HG03439 (cell line): ENCODE data around the gene WDR48.
"Not testable (repeated sequence)": the region's sequence is repeated elsewhere in the genome, so short reads cannot be mapped to it uniquely, and the experiment has no call there.

Source experiments
- ATAC-seq: cut with Tn5 transposase; IDR thresholded peaks from one replicate; pipeline ENCODE4 v1.9.1; 2021; ENCODE audit warnings: mild to moderate bottlenecking, moderate library complexity; ENCODE audit not compliant: unreplicated experiment

Gene WDR48

DNA sequence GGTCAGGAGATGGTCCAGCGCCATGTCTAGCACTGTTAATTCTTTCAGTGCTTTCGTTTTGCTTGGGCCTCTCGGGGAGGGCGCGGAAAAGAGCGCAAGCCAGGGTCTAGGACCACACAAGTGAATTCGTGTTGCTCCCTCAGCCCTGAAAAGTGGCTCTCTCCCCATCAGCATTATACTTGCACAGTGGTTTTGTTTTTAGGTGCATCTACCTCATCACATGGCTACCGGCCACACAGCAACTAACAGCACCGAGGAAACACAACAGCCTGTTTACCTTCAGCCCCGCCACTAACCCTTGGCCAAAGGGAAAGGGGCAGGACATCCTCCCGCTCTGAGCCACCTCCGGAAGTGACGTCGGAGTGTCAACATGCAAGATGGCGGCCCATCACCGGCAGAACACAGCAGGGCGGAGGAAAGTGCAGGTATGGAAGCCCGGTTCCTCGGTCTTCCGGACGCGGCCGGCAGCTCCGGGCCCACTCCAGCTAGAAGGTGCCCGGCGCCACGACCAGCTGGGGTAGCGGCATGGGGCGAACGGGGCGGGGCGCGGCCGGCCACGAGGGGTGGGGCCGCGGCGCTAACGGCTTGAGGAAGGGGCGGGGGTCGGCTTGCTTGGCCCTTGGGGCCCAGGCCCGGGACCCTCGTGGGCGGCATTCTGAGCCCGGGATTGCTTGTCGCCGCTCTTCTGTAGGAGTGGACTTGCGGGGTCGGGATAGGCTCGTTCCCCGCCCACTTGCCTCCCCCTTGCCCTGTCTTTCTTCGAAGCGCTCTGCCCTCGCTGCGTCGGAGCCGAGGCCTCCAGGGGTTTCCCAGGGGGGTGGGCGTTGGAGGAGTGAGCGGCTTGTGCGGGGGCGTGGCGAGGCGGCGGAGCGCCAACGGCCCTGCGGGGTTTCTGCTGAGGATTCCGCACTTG, at the start of gene WDR48, which contains the start of gene SCN11A:
Gene WDR48 (plus strand): TSS at position 368 of the 913 bp plus-strand sequence. CDS start 10 bp downstream, at position 378.
Gene SCN11A (minus strand): TSS at position 296 of the 913 bp plus-strand sequence. CDS start 101,582 bp downstream, outside the sequence.
- peak; percentile 98 for ATAC-seq

DNA sequence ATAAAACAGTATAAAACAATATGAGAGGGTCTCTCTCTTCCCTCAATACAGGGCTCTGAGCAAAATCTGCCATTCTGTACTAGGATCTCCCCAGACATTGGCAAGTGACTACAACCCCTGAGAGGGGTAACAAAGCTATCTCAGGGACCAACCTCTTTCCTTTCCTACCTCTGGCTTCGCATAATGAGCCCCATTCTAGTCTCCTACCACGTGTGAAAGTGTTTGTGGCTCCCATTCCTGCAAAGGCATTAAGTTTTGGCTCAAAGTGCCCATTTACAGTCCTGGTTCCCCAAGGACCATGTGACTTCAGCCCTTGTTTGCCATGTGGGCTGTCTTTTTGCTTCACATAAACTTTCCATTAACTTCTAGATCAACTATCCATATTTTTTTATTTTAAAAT, 46.5 kb upstream of the WDR48 start:
- ATAC-seq, result no peak

DNA sequence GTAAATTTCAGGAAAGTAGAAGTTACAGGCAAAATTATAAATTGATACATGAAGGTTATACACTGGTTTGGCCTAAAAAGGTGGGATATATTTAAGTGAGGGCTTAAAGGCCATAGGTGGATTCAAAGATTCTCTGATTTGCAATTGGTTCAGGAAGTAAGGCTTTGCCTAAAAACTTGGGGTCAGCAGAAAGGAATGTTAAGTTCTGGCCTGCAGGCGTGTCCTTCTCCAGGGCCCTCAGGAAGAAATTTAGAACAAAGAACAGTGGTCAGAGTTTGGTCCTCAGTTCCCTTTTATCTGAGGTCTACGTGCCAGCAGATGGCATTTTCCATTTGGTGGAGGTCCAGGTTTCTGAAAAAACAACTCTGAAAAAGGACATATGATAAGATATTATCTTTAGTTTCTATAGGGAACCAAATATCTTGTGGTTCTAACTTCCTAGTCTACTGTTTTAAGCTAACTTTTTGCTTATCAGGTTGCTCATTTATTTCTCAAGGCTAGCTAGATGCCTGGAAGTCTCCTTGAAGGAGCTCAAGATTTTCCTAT, 40.6 kb upstream of the WDR48 start:
- ATAC-seq, result no peak

DNA sequence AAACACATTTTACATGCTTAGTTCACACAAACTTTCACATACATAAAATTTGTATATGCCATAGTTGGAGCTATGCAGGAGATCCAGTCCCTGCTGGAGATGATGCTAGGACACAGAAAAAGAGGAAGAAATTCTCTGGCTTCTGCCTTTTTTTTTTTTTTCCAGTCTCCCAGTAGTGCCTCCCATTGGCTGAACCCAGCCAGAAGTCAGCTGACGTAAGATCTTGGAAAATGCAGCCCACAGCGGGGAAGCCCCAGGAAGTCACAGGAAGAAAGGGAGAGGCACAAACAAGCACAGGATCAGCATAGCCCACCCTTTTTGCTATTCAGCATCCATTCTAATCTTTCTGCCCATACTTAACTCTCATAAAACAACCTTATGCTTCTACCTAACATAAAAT, 38.5 kb upstream of the WDR48 start:
- ATAC-seq, result no peak

DNA sequence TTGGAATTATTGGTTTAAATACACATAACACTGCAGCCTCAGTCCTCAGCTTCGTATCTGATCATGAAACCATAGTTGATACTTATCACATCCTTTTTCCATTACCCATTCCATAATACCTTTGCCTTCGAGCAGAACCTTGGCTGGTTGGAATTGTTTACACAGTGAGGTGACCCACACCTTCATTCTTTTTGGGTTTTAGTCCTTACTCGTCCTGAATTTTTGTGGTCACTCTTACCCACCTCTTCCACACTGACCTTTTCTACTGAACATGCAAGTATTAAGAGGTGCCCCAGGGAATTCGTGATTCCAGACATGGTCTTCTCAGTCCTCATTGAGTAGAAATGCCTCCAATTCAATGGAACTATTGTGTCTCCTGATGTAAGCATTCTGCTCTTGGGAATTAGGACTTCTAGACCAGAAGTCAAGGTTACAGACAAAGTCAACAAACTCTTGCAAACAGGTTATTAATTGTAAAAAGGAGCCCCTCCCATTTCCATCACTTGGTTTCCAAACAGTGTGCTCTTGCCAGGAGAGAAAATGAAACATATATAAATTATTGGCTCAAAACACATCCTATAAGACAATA, 37.8 kb upstream of the WDR48 start:
- ATAC-seq, result no peak

DNA sequence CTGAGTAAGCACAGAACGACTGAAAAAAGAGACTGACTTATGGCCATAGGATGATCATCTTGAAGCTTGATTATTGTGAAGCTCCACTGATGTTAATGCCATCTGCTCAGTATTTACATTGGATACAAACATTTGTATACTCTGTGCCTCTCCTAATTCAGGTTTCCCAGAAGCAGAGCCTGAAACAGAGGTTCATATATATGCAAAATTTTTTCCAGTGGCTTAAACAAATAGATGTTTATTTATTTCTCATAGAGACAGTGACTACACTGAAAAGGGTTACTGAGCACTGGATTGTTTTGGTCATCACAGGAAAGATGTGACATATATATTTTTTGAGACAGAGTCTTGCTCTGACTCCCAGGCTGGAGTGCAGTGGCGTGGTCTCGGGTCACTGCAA, 36.4 kb upstream of the WDR48 start:
- ATAC-seq, result no peak

DNA sequence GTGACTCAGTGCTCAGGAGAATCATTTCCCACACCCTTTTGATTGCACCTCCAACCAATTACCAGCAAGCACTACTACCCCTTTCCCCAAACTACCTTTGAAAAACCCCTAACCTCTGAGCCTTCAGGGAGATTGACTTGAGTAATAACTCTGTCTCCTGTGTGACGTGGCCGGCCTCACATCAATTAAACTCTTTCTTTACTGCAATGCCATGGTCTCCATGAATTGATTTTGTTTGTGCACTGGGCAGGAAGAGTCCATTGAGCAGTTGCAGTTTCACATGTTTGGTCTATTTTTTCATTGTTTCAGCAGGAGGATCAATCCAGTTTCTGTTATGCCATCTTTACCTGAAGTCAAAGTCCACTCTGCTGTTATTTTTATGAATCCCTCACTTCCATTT, 32.5 kb upstream of the WDR48 start:
- no peak for ATAC-seq

DNA sequence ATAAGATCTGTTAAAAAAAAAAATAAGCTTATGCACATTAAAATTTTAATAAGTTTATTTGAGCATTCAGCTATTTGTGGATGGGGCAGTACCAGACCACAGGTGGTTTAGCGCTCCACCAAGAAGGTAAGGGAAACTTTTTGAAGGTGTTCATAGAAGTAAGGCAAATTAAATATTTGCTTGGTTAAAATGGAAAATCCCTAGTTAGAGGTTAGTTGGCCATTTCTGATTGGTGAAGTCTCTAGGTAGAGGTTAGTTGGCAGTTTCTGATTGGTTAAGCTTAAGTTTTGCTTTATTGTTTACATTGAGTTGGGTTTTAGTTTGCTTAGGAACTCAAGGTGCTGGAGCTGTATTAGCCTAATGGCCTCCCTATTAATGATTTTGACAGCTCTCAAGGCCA, 30.8 kb upstream of the WDR48 start:
- ATAC-seq, result no peak

DNA sequence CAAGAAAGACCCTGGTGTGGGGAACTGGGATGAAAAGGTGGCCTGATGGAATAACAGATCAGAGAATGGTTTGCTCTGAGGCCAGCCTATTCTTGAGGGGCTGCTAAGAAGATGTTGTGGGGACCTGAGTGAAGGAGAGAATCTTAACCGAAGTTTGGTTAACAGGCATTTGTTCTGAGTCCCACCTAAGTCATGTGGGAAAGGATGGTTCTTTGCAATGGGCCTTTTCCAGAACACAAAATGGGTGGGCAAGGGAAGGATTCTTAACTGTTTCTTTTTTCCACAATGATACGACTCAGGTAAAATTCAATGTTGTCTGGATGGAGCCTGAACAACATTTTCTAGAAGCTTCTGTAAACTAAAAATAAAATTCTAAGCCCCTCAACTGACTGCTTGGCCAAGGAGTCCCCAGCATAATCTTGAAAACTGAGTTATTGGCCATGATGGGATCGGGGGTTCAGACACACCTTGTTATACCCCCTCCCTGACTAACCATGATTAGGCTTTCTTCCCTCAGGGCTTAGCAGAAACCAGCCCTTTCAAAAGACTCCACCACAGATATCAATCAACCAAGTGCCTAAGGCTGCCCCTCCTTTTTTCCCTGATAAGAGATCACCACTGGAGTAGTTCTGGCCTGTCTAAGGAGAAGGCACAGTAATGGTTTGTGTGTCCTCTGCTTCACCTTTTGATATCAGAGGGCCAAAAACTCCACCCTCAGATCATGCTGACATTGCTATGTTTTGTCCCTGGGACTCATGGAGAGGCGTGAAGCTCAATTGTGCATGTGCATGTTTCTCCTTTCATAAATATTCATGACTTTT, 30.1 kb upstream of the WDR48 start:
- ATAC-seq, result no peak

DNA sequence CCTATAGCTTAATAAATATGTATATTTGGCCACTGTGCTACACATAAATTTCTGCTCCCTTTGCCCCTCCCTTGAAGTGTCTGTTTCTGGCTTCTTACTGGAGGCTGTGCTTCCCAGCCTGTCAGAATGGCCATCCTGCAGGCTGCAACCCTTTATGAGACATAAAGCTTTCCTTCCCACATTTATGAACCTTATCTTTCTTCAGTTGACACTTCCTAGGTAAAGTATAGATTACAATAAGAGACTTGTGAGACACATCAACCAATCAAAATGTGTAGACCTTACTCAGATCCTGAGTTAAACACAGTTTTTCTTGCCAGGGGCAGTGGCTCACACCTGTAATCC, 29.6 kb upstream of the WDR48 start:
- ATAC-seq, result no peak

DNA sequence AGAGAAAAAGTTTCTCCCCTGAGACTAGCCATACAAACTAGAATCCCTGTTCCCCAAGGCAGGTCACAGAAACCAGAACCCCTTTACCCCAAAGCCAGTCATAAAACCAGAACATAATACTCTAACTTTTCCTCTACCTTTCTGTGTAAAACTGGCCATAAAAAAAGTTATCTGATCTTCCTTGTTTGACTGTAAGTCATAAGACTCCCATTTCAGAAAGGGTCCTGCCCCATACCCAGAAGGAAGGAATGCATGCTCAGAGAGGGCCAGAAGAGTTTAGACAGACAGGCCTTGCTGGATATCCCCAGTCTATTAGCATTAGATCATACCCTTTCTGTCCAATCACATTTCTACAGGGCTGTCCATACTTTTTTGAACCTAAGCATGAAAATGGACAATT, 27.3 kb upstream of the WDR48 start:
- no peak for ATAC-seq

DNA sequence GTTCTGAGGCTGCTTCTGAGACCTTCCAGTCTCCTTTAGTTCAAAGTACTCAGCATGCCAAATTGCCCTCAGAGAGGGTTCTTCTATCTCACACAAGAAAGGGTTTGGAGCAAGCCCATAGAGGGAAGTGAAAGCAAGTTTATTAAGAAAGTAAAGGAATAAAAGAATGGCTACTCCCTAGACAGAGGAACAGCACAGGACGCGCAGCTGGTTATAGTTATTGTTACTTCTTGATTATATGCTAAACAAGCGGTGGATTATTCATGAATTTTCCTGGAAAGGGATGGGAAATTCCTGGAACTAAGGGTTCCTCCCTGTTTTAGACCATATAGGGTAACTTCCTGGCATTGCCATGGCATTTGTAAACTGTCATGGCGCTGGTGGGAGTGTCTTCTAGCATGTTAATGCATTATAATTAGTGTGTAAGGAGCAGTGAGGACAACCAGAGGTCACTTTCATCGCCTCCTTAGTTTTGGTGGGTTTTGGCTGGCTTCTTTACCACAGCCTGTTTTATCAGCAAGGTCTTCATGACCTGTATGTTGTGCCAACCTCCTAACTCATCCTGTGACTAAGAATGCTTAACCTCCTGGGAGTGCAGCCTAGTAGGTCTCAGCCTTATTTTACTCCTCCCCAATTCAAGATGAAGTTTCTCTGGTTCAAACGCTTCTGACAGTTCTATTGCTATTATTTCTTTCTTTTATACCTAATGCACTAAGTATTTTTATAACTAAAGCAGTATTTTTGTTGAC, 26.4 kb upstream of the WDR48 start:
- ATAC-seq, result no peak

DNA sequence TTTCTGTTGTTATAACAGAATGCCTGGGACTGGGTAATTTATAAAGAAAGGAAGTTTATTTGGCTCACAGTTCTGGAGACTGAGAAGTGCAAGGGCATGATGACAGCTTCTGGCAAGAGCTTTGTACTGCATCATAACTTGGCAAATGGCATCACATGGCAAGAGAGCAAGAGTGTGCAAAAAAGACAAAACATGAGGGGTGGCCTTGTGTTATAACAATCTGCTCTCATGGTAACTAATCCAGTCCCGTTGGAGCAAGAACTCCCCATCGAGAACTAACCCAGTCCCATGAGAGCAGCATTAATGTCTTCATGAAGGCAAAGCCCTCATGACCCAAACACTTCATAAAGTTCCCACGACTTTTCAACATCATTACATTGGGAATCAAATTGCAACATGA, 23.3 kb upstream of the WDR48 start:
- ATAC-seq, result no peak

DNA sequence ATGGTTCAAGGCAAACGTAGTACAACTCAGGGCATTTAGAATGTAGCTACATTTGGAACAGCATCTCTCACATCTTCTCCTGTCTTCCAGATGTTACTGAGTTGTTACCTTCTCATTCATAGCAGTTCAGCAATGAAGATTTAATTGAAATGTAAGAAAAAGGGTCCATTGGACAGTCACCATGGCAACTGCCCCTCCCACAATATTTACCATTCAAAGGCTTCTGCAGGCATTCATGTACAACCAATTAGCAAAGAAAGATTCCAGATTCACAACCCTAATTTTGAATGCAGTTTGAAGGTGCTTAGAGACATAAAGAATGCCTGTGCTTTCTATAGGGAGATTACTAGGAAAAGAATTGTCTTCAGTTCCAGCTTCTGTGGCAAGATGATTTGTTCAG, 22.3 kb upstream of the WDR48 start:
- no peak for ATAC-seq

DNA sequence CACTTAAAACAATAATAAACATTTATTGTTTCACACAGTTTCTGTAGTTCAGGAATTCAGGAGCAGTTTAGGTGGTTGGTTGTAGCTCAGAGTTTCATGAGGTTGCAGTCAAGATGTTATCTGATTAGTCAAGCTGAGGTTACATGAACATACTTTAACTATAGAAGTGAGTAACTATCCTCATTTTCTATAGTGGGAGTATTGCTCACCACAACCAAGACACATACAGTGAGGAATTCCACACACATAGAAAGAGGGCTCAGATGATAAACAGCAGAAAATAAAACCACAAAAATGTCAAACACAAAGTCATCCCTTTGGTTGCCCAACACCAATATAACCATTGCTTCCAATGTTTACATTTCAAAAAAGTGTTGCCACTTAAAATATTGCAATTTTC, 13.7 kb upstream of the WDR48 start:
- ATAC-seq, result no peak

DNA sequence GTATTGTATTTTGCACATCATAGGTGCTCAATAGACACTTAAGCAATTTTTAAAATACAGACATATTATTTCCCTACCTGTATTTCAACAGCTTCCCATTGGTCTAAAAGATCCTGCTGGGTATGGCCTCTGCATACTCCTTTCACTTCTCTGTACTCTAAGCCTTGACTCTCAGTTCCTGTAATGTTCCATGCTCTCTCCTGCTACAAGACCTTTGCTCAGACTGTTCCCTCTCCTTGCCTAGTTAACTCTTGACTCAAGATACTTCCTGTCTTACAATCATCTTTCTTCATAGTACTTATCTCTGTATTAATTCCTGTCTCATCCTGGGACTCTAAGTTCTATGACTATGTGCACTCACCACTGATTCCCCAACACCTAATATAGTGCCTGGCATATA, 1.8 kb upstream of the WDR48 start:
- ATAC-seq, result no peak

DNA sequence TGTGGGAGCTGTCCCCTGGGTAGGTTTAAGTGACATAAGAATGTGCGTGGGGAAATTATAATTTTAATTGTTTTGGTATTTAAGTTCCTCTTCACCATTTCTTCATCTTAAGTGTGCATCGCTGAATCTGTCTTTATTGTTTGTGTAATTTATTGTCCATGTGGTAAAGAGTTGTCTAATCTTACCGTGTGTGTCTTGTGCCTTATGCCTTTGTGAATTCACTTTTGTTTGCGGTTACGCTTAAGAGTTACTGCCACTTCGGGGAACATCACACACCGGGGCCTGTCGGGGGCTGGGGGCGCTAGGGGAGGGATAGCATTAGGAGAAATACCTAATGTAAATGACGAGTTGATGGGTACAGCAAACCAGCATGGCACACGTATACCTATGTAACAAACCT, 767 bp downstream of the WDR48 start:
- ATAC-seq, result no peak

DNA sequence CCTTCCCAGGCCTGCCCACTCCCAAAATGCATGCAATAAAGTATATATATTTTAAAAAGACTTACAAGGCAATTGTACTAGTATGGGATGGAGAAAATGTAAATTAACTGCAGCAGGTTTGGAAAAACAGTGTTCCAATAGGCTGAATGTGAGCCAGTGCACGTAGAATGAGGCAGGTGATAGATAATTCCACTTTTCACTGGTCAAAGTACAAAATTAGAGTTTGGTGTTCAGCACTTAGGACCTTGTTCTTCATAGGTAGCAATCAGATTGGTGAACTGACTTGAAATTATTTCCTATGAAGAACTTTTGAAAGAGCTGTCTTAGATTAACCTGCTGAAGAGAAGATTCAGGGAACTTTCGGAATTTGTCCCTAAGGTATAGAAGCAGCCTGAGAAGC, 1.9 kb downstream of the WDR48 start:
- ATAC-seq, result no peak

DNA sequence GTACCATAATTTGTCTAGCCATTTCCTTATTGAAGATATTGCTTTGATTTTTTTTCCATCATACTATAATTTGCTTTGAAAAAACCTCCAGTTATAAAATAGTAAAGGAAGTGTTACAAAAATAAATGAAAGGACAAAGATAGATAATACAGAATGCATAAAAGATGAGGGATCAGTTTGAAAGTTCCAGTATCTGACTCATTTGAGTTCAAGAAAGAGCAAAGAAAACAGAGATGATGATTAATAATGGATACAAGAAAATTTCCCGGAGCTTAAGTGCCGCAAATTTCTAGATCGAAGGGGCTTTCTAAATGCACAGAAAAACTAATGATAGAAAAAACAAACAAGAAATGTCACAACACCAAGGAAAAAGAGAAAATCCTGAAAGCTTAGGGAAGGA, 4.3 kb downstream of the WDR48 start:
- no peak for ATAC-seq

DNA sequence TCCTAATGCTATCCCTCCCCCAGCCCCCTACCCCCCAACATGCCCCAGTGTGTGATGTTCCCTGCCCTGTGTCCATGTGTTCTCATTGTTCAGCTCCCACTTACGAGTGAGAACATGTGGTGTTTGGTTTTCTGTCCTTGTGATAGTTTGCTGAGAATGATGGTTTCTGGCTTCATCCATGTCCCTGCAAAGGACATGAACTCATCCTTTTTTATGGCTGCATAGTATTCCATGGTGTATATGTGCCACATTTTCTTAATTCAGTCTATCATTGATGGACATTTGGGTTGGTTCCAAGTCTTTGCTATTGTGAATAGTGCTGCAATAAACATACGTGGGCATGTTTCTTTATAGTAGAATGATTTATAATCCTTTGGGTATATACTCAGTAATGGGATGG, 9.4 kb downstream of the WDR48 start:
- ATAC-seq, result not testable (repeated sequence)

DNA sequence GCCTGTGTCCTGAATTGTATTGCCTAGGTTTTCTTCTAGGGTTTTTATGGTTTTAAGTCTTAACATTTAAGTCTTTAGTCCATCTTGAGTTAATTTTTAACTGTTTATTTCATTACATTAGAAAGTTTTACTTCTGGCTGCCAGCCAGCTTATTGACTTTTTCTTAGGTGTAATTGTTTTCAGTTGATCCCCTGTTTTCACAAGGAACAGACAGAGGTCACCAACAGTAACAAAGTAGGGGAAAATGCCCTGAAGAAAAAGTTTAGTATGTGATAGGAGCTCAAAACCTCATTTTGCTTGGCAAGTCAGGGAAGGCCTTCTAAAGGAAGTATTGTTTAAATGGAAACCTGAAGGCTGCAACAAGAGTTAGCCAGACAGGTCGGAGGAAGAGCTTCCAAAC, 10.4 kb downstream of the WDR48 start:
- ATAC-seq, result no peak
